PC-3 (cell line): ENCODE measurements around the gene TMTC1.

Experiments
- EZH2phosphoT487 ChIP-seq: fragments of 300-600 bp; sonication (generic); IDR thresholded peaks from 2 replicates; pipeline ENCODE4 v1.6.1; 2018; ENCODE audit warnings: mild to moderate bottlenecking, antibody characterized with exemption, low read length, borderline replicate concordance
- TF ChIP-seq, protein P1 (sequence below): fragments of 300-600 bp; sonication (generic); conservative IDR thresholded peaks from 2 replicates; pipeline ENCODE4 v1.5.1; 2017; ENCODE audit warnings: antibody characterized with exemption, low read depth, mild to moderate bottlenecking, low read length

DNA sequence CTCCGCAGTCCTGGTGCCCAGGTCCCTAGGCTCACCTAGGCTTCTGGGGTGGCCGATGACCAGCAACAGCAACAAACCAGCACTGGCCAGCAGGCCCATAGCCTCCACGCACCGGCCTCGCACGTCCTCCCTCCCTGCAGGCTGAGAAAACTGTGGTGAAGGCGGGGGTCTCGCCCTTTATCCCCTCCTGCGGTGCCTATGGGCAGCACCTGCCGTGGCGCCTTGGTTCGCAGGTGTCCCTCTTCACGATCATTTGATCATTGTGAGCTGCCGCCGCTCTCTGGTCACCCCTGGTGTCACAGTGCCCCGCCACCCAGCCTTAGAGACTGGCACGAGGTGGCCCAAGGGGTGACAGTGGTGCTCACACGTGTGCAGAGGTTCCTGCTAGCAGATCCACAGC, 286.2 kb downstream of the TMTC1 start, which contains the start of gene OVCH1:
- TF ChIP-seq, protein P1, sequence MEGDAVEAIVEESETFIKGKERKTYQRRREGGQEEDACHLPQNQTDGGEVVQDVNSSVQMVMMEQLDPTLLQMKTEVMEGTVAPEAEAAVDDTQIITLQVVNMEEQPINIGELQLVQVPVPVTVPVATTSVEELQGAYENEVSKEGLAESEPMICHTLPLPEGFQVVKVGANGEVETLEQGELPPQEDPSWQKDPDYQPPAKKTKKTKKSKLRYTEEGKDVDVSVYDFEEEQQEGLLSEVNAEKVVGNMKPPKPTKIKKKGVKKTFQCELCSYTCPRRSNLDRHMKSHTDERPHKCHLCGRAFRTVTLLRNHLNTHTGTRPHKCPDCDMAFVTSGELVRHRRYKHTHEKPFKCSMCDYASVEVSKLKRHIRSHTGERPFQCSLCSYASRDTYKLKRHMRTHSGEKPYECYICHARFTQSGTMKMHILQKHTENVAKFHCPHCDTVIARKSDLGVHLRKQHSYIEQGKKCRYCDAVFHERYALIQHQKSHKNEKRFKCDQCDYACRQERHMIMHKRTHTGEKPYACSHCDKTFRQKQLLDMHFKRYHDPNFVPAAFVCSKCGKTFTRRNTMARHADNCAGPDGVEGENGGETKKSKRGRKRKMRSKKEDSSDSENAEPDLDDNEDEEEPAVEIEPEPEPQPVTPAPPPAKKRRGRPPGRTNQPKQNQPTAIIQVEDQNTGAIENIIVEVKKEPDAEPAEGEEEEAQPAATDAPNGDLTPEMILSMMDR, result no peak
- TF ChIP-seq EZH2phosphoT487, result no peak
